Measurements from ENCODE around the gene POLN.
A peak's percentile ranks its signal among the peaks of the same experiment; 100 is the strongest.

POLN gene

DNA sequence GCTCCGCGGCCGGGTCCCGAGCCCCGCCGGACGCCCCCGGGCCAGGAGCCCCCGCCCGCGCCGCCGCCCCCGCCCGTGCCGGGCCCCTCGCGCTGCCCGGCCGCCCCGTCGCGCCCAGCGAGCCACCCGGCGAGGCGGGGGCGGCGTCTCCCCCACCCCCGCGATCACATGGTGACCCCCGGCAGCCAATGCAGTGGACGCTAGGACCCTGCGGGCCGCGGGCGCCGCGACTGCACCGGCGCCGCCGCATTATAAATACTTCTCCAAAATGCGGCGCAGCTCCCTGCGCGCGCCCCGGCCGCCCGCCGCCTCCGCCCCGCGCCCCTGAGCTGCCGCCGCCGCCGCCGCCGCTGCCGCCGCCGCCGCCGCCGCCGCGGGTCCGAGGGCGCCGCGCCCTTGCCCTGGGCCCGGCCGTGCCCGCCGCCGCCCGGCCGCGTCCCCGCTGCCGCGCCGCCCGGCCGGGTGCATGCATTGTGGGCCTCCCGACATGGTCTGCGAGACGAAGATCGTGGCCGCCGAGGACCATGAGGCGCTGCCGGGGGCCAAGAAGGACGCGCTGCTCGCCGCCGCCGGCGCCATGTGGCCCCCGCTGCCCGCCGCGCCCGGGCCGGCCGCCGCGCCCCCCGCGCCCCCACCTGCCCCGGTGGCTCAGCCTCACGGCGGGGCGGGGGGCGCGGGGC, 182.7 kb downstream of the POLN start, which contains the start of gene NAT8L:
Gene NAT8L (plus strand): TSS at position 282 of the 680 bp plus-strand sequence. CDS start 185 bp downstream, at position 467.
- Mint-ChIP-seq H3K27ac (no peak within 1 kb of the TSS), H3K36me3 (no peaks in the 10 kb centered on the region), H3K4me3 (peak within 1 kb of the TSS; percentile 47), H3K27me3 (peaks cover 18% of the 10 kb centered on the region), H3K4me1 (no peaks in the 10 kb centered on the region), H3K9me3 (no peaks in the 10 kb centered on the region)

DNA sequence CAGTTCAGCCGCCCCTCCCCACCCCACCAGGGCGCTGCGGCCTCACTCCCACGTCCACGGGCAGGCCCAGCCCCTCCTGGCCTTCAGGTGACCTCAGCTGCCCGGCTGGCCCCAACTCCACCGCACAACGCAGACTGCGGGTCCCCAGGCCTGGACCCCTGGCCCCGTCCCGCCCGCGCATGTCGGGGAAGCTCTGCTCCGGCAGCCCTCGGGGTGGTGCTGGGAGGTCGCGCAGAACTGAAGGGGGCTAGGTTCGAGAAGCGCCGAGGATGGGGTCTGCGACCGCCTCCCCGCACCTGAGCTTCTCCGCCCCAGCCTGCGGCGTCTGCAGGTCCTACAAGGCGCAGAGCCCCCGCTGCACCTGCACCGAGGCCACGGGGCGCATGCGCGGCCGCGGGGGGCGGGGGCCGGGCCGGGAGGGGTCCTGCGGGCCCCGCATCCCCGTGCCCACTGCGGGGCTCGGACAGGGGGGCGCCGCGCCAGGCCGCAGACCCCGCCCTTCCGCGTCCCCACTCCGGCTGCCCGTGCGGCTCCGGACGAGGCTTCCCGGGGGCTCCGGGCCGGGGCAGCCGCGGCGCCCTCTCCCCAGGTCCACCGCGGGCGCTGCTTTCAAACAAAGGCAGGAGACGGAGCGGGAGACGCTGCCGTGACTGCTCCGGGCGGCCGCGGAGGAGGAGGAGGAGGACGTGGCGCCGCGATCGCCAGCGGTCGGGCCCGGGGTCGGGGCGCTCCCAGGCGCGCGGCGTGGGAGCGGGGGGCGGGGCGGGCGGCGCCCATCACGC, 183.5 kb downstream of the POLN start:
- Mint-ChIP-seq H3K27ac (no peak overlapping the region), H3K4me1 (no peaks in the 10 kb centered on the region), H3K36me3 (no peaks in the 10 kb centered on the region), H3K27me3 (peaks cover 20% of the 10 kb centered on the region), H3K4me3 (no peak overlapping the region), H3K9me3 (no peaks in the 10 kb centered on the region)

DNA sequence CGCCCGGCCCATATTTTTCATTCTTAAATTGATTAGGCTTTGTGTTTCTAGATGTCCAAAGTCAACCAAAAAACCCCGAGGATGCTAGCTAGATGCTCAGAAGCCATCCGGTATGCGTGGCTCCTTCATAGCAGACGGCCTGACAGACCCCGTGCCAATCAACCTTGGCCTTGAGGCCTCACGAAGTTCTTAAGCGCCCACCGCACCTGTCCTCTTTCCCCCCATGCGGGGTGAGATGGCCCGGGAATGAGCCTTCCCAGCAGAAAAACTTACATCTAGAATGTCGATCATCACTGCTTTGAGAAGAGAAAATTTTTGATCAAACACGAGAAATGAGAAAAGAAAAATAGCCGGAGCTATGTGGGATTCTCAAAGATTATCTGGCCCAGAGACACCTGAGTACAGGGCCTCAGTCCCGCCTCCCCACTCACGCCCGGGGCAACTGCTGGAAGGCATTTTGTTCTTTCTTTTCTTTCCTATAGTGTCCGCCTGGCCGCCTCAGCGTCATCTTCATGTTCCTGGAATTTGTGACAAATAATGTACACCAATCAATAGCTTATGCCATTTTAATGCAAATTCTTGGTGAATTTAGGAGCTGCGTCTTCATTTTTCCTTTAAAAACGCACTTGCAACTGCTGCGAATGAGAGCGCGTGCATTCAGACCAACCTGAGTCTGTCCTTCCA, 184.4 kb downstream of the POLN start:
- Mint-ChIP-seq H3K4me1 (no peaks in the 10 kb centered on the region), H3K27ac (no peak overlapping the region), H3K4me3 (peak overlapping the region; percentile 66), H3K36me3 (no peaks in the 10 kb centered on the region), H3K27me3 (peaks cover 21% of the 10 kb centered on the region), H3K9me3 (no peaks in the 10 kb centered on the region)

DNA sequence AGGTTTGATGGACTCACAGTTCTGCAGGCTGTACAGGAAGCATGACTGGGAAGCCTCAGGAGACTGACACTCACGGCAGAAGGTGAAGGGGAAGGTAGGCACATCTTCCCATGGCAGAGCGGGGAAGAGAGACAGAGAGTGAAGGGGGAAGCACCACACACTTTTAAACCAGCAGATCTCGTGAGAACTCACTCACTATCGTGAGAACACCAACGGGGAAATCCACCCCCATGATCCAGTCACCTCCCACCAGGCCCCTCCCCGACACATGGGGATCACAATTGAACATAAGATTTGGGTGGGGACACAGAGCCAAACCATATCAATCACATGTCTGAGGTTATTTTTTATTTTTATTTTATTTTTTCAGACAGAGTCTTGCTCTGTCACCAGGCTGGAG, 187.7 kb downstream of the POLN start:
- no peak overlapping the region for H3K4me3 Mint-ChIP-seq
- no peaks in the 10 kb centered on the region for H3K36me3 Mint-ChIP-seq
- H3K9me3 Mint-ChIP-seq = no peaks in the 10 kb centered on the region
- no peak overlapping the region for H3K27ac Mint-ChIP-seq
- H3K27me3 Mint-ChIP-seq = peaks cover 24% of the 10 kb centered on the region
- no peaks in the 10 kb centered on the region for H3K4me1 Mint-ChIP-seq

DNA sequence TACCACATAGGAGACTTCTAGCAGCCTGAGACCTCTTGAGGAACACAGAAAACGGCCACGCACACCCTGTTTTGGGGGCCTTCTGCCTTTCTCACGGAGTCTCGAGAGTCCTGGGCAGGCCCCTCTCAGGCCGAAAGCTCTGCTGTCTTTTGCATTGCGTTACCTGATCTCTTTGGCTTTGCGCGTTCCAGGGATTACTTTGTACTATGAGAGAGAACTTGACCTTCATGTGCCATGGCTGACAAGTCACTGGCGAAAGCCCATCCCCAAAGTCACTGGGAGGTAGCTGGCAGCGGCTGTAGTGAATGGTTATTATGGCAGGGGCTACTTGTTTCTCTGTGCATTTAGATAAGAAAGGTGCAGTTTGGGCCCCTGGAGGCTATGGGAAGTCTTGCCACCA, 190.8 kb downstream of the POLN start:
- Mint-ChIP-seq H3K4me3 (no peak overlapping the region), H3K27ac (no peak overlapping the region), H3K4me1 (no peaks in the 10 kb centered on the region), H3K9me3 (no peaks in the 10 kb centered on the region), H3K27me3 (peaks cover 17% of the 10 kb centered on the region), H3K36me3 (no peaks in the 10 kb centered on the region)

DNA sequence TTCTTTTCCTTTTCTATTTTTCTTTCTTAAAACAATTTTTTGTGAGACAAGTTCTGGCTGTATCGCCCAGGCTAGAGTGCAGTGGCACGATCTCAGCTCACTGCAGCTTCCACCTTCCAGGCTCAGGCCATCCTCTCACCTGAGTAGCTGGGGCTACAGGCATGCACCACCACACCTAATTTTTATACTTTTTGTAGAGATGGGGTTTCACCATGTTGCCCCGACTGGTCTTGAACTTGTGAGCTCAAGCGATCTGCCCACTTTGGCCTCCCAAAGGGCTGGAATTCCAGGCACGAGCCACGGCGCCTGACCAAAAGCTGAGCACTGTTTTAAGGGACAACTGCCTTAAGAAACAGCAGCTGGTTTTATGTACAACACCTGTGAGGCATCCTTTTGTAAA, 192.1 kb downstream of the POLN start:
- Mint-ChIP-seq H3K9me3 (no peaks in the 10 kb centered on the region), H3K27ac (no peak overlapping the region), H3K4me3 (no peak overlapping the region), H3K27me3 (peaks cover 16% of the 10 kb centered on the region), H3K36me3 (no peaks in the 10 kb centered on the region), H3K4me1 (no peaks in the 10 kb centered on the region)

DNA sequence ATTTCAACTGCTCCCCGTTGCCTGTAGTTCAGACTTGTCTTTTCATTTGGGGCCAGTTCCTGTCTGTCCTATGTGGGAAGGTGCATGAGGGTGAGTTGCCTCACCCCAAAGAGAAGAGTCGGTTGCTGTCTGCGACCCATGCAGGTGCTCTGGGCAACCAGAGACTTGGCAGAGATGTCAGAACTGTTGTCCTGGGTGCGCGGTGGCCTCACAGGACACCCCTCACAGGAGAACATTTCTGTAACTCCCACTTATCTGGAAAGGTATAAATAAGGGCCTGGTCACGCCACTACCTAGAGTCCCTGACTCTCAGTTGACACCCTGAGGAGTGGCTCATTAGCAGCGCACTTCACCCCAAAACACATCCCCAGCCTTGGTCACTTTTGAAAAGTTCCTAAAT, 192.5 kb downstream of the POLN start:
- Mint-ChIP-seq H3K9me3 (no peaks in the 10 kb centered on the region), H3K27me3 (peaks cover 16% of the 10 kb centered on the region), H3K36me3 (no peaks in the 10 kb centered on the region), H3K4me3 (no peak overlapping the region), H3K27ac (no peak overlapping the region), H3K4me1 (no peaks in the 10 kb centered on the region)

DNA sequence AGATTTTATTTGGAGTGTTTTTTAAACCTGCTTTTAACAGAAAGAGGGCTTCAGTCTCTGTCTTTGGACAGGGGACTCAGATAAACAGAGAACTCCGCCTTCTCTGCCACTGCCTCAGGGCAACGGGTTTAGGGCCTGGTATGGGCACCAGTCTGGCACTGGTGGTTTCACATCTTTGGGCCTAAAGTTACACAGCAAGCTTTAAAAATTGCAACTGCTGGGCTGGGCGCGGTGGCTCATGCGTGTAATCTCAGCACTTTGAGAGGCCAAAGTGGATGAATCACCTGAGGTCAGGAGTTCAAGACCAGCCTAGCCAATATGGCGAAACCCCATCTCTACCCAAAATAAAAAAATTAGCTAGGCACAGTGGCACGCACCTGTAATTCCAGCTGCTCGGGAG, 193.1 kb downstream of the POLN start:
- H3K9me3 Mint-ChIP-seq = no peaks in the 10 kb centered on the region
- H3K27ac Mint-ChIP-seq = no peak overlapping the region
- H3K4me1 Mint-ChIP-seq = no peaks in the 10 kb centered on the region
- peaks cover 12% of the 10 kb centered on the region for H3K27me3 Mint-ChIP-seq
- no peak overlapping the region for H3K4me3 Mint-ChIP-seq
- H3K36me3 Mint-ChIP-seq = no peaks in the 10 kb centered on the region

DNA sequence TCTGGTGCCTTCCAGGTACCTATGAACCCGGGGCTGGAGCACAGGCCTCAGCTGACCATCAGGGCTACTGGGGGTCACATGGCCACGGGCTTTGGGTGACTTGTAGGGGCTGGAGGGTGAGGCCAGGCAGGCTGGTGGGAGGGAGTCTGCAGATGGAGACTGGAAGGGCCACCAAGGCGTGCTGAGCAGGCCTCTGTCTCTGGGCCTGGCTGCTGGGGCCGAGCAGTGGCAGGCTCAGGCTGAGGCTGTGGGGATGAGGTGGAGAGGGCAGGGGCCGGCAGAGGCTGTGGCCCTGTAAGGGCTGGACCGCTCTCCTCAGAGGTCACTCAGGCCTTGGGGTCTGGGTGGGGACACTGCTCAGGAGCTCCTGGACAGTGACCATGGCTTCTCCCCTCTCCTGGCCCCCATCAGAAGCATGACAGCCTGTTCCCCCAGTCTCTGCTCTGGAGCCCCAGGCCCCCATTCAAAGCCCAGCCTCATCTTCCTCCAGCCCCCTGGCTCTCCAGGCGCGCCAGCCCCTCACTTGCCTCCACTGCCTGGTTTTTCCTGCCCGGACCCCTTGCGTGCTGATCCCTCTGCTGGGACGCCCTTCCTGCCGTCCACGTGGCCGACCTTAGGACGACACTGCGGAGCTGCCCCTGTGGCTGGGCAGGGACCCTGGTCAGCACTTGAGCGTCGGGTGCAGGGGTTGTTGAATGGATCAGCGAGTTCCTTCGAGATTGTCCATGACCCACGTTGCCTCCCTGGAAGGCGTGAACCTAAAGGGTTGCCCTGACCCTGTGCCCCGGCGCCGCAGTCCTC, 193.9 kb downstream of the POLN start:
- H3K4me1 Mint-ChIP-seq = no peaks in the 10 kb centered on the region
- peaks cover 12% of the 10 kb centered on the region for H3K27me3 Mint-ChIP-seq
- H3K4me3 Mint-ChIP-seq = no peak overlapping the region
- no peaks in the 10 kb centered on the region for H3K9me3 Mint-ChIP-seq
- no peak overlapping the region for H3K27ac Mint-ChIP-seq
- H3K36me3 Mint-ChIP-seq = no peaks in the 10 kb centered on the region

DNA sequence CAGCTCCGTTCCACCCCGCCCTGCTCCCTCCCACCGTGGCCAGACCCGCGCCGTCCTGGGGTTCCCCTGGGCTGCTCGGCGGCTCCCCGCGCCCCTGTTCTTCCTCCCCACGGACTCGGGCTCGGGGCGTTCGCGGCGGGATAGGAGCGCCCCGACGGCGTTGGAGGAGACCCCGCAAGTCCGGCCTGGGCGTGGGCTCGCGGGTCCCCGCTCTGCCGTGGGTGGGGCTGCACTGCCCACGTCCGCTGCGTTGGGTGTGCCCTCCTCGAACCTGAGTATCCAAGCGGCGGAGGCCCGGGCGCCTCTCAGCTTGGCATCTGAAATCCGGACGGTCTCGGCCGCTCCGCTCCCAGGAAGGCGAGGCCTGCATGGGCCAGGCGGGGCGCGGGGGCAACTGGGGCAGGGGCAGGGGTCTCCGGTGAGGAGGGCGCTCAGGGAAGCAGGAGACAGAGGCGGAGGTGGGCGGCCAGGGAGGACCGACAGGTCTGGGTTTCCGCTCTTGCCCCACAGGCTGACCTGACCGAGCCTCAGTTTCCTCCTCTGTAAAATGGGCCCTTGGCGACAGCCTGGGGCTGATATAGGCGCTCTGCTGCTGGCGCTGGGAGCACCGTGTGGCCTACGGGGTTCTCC, 194.8 kb downstream of the POLN start:
- Mint-ChIP-seq H3K9me3 (no peaks in the 10 kb centered on the region), H3K4me1 (no peaks in the 10 kb centered on the region), H3K4me3 (no peak overlapping the region), H3K27ac (no peak overlapping the region), H3K27me3 (peaks cover 9% of the 10 kb centered on the region), H3K36me3 (no peaks in the 10 kb centered on the region)

DNA sequence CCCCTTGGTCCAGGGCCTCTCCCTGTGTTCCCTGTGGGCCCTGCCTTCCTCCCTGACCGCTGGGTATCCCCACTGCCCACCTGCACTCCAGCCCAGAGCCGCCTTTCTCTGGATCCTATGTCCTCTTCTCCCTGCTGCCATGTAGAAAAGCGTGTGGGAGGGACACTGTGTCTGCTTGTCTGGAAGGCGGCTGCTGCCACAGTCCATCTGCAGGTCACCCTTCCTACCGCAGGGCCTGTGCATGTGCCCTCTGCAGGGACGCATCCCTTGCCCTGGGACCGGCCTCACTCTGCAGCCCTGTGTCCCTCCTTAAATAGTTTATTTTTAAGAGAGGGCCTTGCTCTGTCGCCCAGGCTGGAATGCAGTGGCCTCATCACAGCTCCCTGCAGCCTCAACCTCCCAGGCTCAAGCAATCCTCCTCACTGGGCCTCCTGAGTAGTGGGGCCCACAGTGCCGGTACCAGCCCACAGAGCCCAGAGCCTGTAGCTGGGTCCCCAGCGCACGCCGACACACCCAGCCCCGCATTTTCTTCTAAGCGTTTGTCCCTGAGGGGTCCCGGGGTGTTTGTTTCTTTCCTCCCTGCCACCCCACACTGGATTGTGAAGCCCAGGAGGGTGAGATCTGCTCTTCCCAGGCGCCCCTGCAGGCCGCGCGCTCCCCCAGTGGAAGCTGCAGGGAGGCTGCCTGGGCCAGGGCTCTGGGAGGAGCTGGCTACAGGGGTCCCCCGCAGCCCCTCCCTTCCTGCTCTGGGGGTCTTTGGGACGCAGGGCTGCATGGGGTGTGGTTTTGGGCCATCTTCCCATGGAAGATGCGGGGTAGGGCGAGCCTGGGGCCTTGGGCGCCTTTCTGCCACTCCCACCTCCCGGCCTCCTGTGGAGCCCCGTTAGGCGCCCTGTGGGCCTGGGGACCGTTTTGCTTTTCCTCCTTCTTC, 195.6 kb downstream of the POLN start:
- no peaks in the 10 kb centered on the region for H3K36me3 Mint-ChIP-seq
- H3K4me3 Mint-ChIP-seq = no peak overlapping the region
- peaks cover 11% of the 10 kb centered on the region for H3K27me3 Mint-ChIP-seq
- H3K27ac Mint-ChIP-seq = no peak overlapping the region
- no peaks in the 10 kb centered on the region for H3K4me1 Mint-ChIP-seq
- no peaks in the 10 kb centered on the region for H3K9me3 Mint-ChIP-seq

DNA sequence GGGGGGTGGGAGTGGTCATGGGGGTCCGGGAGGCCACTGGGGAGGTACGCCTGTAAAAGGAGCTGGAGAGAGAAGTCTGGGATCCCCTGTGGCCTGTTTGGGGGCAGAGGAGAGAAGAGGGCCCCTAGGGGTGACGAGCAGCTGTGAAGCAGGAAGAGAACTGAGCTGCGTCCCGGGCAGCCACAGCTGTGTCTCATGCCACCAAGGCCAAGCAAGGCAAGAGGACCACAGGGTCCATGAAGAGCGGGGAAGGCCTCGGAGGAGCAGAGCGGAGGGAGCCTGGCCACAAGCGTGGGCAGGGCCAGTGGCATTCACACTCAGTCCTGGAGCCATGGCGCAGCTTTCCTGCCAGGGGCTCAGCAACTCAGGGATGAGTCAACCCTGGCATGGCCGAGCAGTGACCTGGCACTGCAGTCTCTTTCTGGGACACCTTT, 196.4 kb downstream of the POLN start:
- Mint-ChIP-seq H3K4me1 (no peaks in the 10 kb centered on the region), H3K9me3 (no peaks in the 10 kb centered on the region), H3K4me3 (no peak overlapping the region), H3K27ac (no peak overlapping the region), H3K36me3 (no peaks in the 10 kb centered on the region), H3K27me3 (peaks cover 11% of the 10 kb centered on the region)

DNA sequence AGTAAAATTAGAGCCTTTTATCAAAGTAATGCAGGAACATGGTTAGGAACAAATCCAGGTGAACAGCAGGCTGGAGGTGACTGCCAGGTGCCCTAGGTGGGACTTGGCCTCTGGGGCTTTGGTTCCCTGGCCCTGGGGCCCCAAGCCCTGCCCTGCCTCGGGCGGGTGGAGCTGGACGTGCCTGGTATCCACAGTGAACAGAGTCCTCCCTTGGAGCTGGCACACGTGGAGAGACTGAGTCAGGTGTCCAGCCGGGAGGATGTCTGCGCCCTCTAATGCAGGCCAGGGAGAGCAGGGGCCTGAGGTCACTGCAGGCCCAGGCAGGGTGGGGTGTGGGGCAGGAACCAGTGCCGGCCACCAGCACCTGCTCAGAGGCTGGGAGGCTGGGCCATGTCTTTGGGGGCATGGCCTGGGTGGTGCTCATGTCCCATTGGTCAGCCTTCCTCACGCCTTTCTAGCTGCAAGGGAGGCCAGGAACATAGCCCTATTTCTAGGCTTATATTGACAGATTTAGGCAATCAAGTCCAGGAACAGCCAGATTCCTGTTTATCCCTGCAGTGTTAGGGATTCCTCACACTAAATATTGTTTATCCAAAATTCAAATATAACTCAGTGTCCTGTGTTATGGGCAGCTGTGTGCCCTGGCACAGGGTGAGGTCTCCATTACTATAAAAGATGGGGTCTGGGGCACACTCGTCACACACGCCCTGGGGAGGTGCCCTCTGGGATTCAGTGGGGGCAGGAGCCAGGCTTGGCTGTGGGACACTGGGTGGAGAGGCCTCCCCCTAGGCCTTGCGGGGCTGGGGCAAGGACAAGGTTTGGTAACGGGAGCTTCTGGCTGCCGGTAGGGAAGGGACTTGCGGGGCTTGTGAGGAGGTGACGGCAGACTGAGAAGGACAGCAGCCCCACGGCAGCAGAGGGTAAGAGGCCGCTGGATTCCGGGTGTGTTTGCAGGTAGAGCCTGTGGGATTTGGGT, 197.1 kb downstream of the POLN start:
- no peak overlapping the region for H3K4me3 Mint-ChIP-seq
- H3K36me3 Mint-ChIP-seq = no peaks in the 10 kb centered on the region
- no peak overlapping the region for H3K27ac Mint-ChIP-seq
- peaks cover 4% of the 10 kb centered on the region for H3K4me1 Mint-ChIP-seq
- H3K27me3 Mint-ChIP-seq = peaks cover 12% of the 10 kb centered on the region
- no peaks in the 10 kb centered on the region for H3K9me3 Mint-ChIP-seq
